LNCAP (cell line): Measurements from ENCODE around the gene ARSK.

Experiments
- CTCF ChIP-seq: fragments of 450-650 bp; IDR thresholded peaks from 2 replicates; pipeline ENCODE4 v1.5.1; 2017; ENCODE audit warnings: mild to moderate bottlenecking

Gene ARSK

GRCh38 chr5:95621839-95622629 is 67.1 kb downstream of the ARSK start:
- no peak for TF ChIP-seq CTCF

GRCh38 chr5:95623706-95624105 is 68.8 kb downstream of the ARSK start:
- no peak for TF ChIP-seq CTCF

- TF ChIP-seq CTCF, result no peak
These were observed 69.5 kb downstream of the ARSK start for GRCh38 chr5:95624368-95624767.

GRCh38 chr5:95626701-95627100 is 71.8 kb downstream of the ARSK start:
- TF ChIP-seq CTCF, result no peak

GRCh38 chr5:95627971-95628810 is 73.3 kb downstream of the ARSK start:
- TF ChIP-seq CTCF, result no peak

GRCh38 chr5:95628933-95629332 is 74.0 kb downstream of the ARSK start:
- no peak for TF ChIP-seq CTCF

- TF ChIP-seq CTCF, result no peak
These were observed 75.6 kb downstream of the ARSK start for GRCh38 chr5:95630394-95630917.
